H1 (cell line): ENCODE results near the gene EIF4EBP2. TPM values are rescaled to one million over a fixed set of nuclear protein-coding genes. Genes with fewer than 3 reads are reported as not detected.

Source experiments
- CTCF ChIA-PET: fragments of 300-600 bp; sonication (Branson Sonifier 250); formaldehyde crosslinking; loops from one replicate; lab custom pipeline; 2021; ENCODE audit not compliant: partially characterized antibody; lab: Charles Lee
- POLR2A ChIA-PET: fragments of 300-600 bp; sonication (Branson Sonifier 250); formaldehyde crosslinking; loops from one replicate; lab custom pipeline; 2021; ENCODE audit warnings: inconsistent platforms; ENCODE audit not compliant: partially characterized antibody; lab: Charles Lee
- DNase-seq, 2 experiments: peaks; one replicate each; pipeline versions ENCODE4 v3.0.0 to v3.0.0-alpha.2; 2010 to 2022; ENCODE audit warnings: low spot score in 2 of 2, low read depth in 1 of 2, mixed read lengths in 1 of 2
- FAIRE-seq: peaks from 2 replicates; lab custom pipeline; 2011; peaks lifted over from hg19 to GRCh38; lab: Jason Lieb, UNC
- H2AFZ ChIP-seq: 2 replicates; pipeline ENCODE4 v1.8.1; 2012; ENCODE audit warnings: low read length, inconsistent platforms
- H2AK5ac ChIP-seq: 2 replicates; pipeline ENCODE4 v1.6.1; 2013; ENCODE audit warnings: low read depth, low read length
- H2BK120ac ChIP-seq: replicated peaks from 2 replicates; pipeline ENCODE3; 2013; ENCODE audit warnings: low read depth, low read length, inconsistent platforms
- H2BK12ac ChIP-seq: 2 replicates; pipeline ENCODE4 v1.6.1; 2013; ENCODE audit warnings: low read depth, low read length
- H2BK15ac ChIP-seq: 2 replicates; pipeline ENCODE4 v1.6.1; 2013; ENCODE audit warnings: low read length
- H2BK20ac ChIP-seq: 2 replicates; pipeline ENCODE4 v1.6.1; 2013; ENCODE audit warnings: low read length
- H2BK5ac ChIP-seq: 2 replicates; pipeline ENCODE4 v1.6.1; 2013; ENCODE audit warnings: low read depth, low read length
- H3K14ac ChIP-seq: 2 replicates; pipeline ENCODE4 v1.6.1; 2013; ENCODE audit warnings: inconsistent platforms; ENCODE audit not compliant: insufficient read length
- H3K18ac ChIP-seq: 2 replicates; pipeline ENCODE4 v1.6.1; 2013; ENCODE audit warnings: low read length; ENCODE audit errors: extremely low read depth
- H3K23ac ChIP-seq: 2 replicates; pipeline ENCODE4 v1.6.1; 2013; ENCODE audit warnings: inconsistent platforms; ENCODE audit not compliant: insufficient read length
- H3K23me2 ChIP-seq: 2 replicates; pipeline ENCODE4 v1.6.1; 2013; ENCODE audit warnings: low read depth, low read length
- H3K27ac ChIP-seq: 2 replicates; pipeline ENCODE4 v1.6.1; 2011; ENCODE audit warnings: low read depth, low read length, inconsistent platforms
- H3K27me3 ChIP-seq, 4 experiments: replicated peaks in 1 of 4; 1 replicate in 1 of 4; 2 replicates in 3 of 4; pipeline versions ENCODE4 v1.6.1 to v1.8.1; 2011 to 2013; ENCODE audit warnings: low read length in 3 of 4, mild to moderate bottlenecking in 3 of 4, inconsistent platforms in 2 of 4, mixed read lengths in 2 of 4, moderate library complexity in 1 of 4; ENCODE audit not compliant: control insufficient read depth in 3 of 4, insufficient read depth in 3 of 4; ENCODE audit errors: extremely low read depth in 1 of 4
- H3K36me3 ChIP-seq, 4 experiments: 2 replicates each; pipeline versions ENCODE4 v1.6.1 to v1.8.1; 2011 to 2013; ENCODE audit warnings: mild to moderate bottlenecking in 4 of 4, low read length in 3 of 4, moderate library complexity in 2 of 4, control low read depth in 1 of 4, inconsistent platforms in 1 of 4; ENCODE audit not compliant: insufficient read depth in 4 of 4, control insufficient read depth in 2 of 4
- H3K4ac ChIP-seq: replicated peaks from 2 replicates; pipeline ENCODE3; 2013; ENCODE audit warnings: low read length, low read depth, mixed read lengths, inconsistent platforms; ENCODE audit not compliant: insufficient read length
- H3K4me1 ChIP-seq, 4 experiments: replicated peaks in 1 of 4; 1 replicate in 1 of 4; 2 replicates in 3 of 4; pipeline versions ENCODE4 v1.6.1 to v1.8.1; 2011 to 2013; ENCODE audit warnings: low read length in 3 of 4, inconsistent platforms in 2 of 4, mixed read lengths in 1 of 4; ENCODE audit not compliant: insufficient read depth in 4 of 4, control insufficient read depth in 3 of 4
- H3K4me2 ChIP-seq, 2 experiments: 2 replicates each; pipeline versions ENCODE4 v1.6.1 to v1.8.1; 2011 to 2013; ENCODE audit warnings: low read depth in 2 of 2, low read length in 2 of 2, control low read depth in 1 of 2, inconsistent platforms in 1 of 2, mild to moderate bottlenecking in 1 of 2; ENCODE audit not compliant: insufficient read depth in 1 of 2
- H3K4me3 ChIP-seq, 4 experiments: fragments of 200-600, 300-600 bp in 1 of 4; sonication (generic), shearing (Covaris generic), sonication (Bioruptor Twin) in 1 of 4; 2 replicates each; pipeline versions ENCODE4 v1.5.1 to v1.8.1; 2011 to 2016; ENCODE audit warnings: low read length in 4 of 4, low read depth in 3 of 4, control low read depth in 2 of 4, inconsistent platforms in 2 of 4, mild to moderate bottlenecking in 2 of 4, mixed read lengths in 1 of 4, moderate library complexity in 1 of 4; ENCODE audit not compliant: insufficient read depth in 2 of 4; ENCODE audit errors: extremely low read depth in 1 of 4
- H3K56ac ChIP-seq: replicated peaks from 2 replicates; pipeline ENCODE3; 2013; ENCODE audit warnings: low read depth, mild to moderate bottlenecking, mixed read lengths, low read length, inconsistent platforms; ENCODE audit not compliant: insufficient read length
- H3K79me1 ChIP-seq: 2 replicates; pipeline ENCODE4 v1.6.1; 2013; ENCODE audit warnings: low read depth, low read length, control low read depth
- H3K79me2 ChIP-seq, 2 experiments: 2 replicates each; pipeline versions ENCODE4 v1.6.1 to v1.8.1; 2012 to 2013; ENCODE audit warnings: low read length in 2 of 2, mild to moderate bottlenecking in 2 of 2, inconsistent platforms in 1 of 2; ENCODE audit not compliant: insufficient read depth in 2 of 2, control insufficient read depth in 1 of 2
- H3K9ac ChIP-seq, 4 experiments: replicated peaks in 1 of 4; 1 replicate in 1 of 4; 2 replicates in 3 of 4; pipeline versions ENCODE4 v1.6.1 to v1.8.1; 2011 to 2013; ENCODE audit warnings: low read depth in 3 of 4, low read length in 3 of 4, control low read depth in 2 of 4, mild to moderate bottlenecking in 2 of 4, moderate library complexity in 2 of 4, inconsistent platforms in 1 of 4; ENCODE audit errors: extremely low read depth in 1 of 4
- H3K9me3 ChIP-seq, 2 experiments: 2 replicates each; pipeline versions ENCODE4 v1.6.1 to v1.8.1; 2012 to 2013; ENCODE audit warnings: mild to moderate bottlenecking in 2 of 2, moderate library complexity in 2 of 2, control low read depth in 1 of 2, inconsistent platforms in 1 of 2, low read depth in 1 of 2, low read length in 1 of 2, mixed read lengths in 1 of 2; ENCODE audit not compliant: insufficient read depth in 2 of 2
- H4K20me1 ChIP-seq, 2 experiments: replicated peaks in 1 of 2; 2 replicates each; pipeline versions ENCODE3 to v1.8.1; 2011 to 2013; ENCODE audit warnings: inconsistent platforms in 2 of 2, low read length in 2 of 2, mild to moderate bottlenecking in 1 of 2; ENCODE audit not compliant: insufficient read depth in 2 of 2, control insufficient read depth in 1 of 2
- H4K5ac ChIP-seq: 2 replicates; pipeline ENCODE4 v1.6.1; 2013; ENCODE audit warnings: low read length, low read depth, mixed read lengths, inconsistent platforms; ENCODE audit not compliant: insufficient read length
- H4K8ac ChIP-seq: 2 replicates; pipeline ENCODE4 v1.8.0; 2013; ENCODE audit warnings: mild to moderate bottlenecking, moderate library complexity, low read length, inconsistent platforms; ENCODE audit not compliant: insufficient read depth; ENCODE audit errors: extremely low read depth
- H4K91ac ChIP-seq: replicated peaks from 2 replicates; pipeline ENCODE3; 2013; ENCODE audit warnings: low read length, mixed read lengths, inconsistent platforms; ENCODE audit not compliant: insufficient read length
- ASH2L ChIP-seq: fragments of 200-600, 300-600 bp; sonication (generic); IDR thresholded peaks from one replicate; pipeline ENCODE4 v1.7.1; 2017; ENCODE audit warnings: low read length
- CTCF ChIP-seq, 3 experiments: IDR thresholded peaks; 1 replicate in 2 of 3; 2 replicates in 1 of 3; pipeline versions ENCODE4 v1.5.1 to v1.6.1; 2011; ENCODE audit warnings: low read length in 3 of 3, mild to moderate bottlenecking in 3 of 3, inconsistent platforms in 2 of 3, low read depth in 1 of 3, moderate library complexity in 1 of 3; ENCODE audit not compliant: insufficient read depth in 1 of 3; ENCODE audit errors: control extremely low read depth in 1 of 3
- RAD21 ChIP-seq, 2 experiments: IDR thresholded peaks in 1 of 2; conservative IDR thresholded peaks in 1 of 2; 2 replicates each; pipeline ENCODE4 v1.6.1; 2011; ENCODE audit warnings: low read depth in 2 of 2, low read length in 2 of 2, improper control_type of control experiment in 1 of 2, inconsistent platforms in 1 of 2, mild to moderate bottlenecking in 1 of 2, moderate library complexity in 1 of 2
- USF2 ChIP-seq: IDR thresholded peaks from 2 replicates; pipeline ENCODE4 v1.6.1; 2011; ENCODE audit warnings: low read length, improper control_type of control experiment
- whole genome bisulfite sequencing, 2 experiments: shearing (Covaris generic) in 1 of 2; methylation state at CpG; one replicate each; pipeline versions ENCODE4 v1.1.6 to v1.1.7; 2013 to 2015; ENCODE audit warnings: low lambda C conversion rate in 2 of 2, mixed read lengths in 2 of 2, inconsistent platforms in 1 of 2, low coverage in 1 of 2, missing lambda C conversion rate in 1 of 2; ENCODE audit not compliant: insufficient replicate concordance in 2 of 2, insufficient coverage in 1 of 2, insufficient read length in 1 of 2; ENCODE audit errors: extremely low coverage in 1 of 2, missing lambda C conversion rate in 1 of 2; 5-methylcytosine and 5-hydroxymethylcytosine counted together
- polyA plus RNA-seq, 7 experiments: library from polyadenylated mRNA; depleted of rRNA in 3 of 7; stranded (reverse) in 5 of 7; unstranded in 2 of 7; fragments of >200 nt in 5 of 7; fragments of 200-250 nt in 2 of 7; gene quantifications; 1 replicate in 5 of 7; 2 replicates in 1 of 7; 4 replicates in 1 of 7; pipeline versions ENCODE4 v1.2.1 to v1.2.3, GENCODE V29; 2011 to 2013; ENCODE audit warnings: missing spikeins in 2 of 7, mixed read lengths in 2 of 7
- total RNA-seq: library from RNA; stranded (reverse); fragmentation: NEBNext Ultra II Directional; extraction: Animal tissue kit (Norgen Biotek cat#: 25700); gene quantifications from 2 replicates; pipeline ENCODE4 v1.2.1, GENCODE V29; 2021

The EIF4EBP2 gene
- total and polyA plus RNA-seq, 2 of the 8 experiments (the other 6 are each of a cell fraction or from before 2014, with no cell fraction given): 55.3 to 144 TPM

- Histone ChIP-seq H3K4me2 (no peak overlapping the region), H4K5ac (no peak overlapping the region), H2BK12ac (no peak overlapping the region), H3K79me2 (no peaks in the 10 kb centered on the region), H4K8ac (no peak overlapping the region), H2BK5ac (peak overlapping the region; percentile 42; the same call in 1 of the 2 replicates), H2AK5ac (no peak overlapping the region), H4K20me1 (peaks cover 0 to 12% of the 10 kb centered on the region in 2 experiments), H3K4me3 (no peak overlapping the region), H3K79me1 (no peaks in the 10 kb centered on the region; the same call in 1 of the 2 replicates), H3K56ac (no peak overlapping the region), H2BK20ac (no peak overlapping the region), H3K27ac (no peak overlapping the region), H3K4ac (no peak overlapping the region), H3K23me2 (no peaks in the 10 kb centered on the region), H2BK15ac (no peak overlapping the region), H2BK120ac (no peak overlapping the region), H4K91ac (no peak overlapping the region), H3K23ac (no peak overlapping the region), H3K18ac (no peak overlapping the region), H3K4me1 (no peaks in the 10 kb centered on the region; a peak in 1 of 7 replicates), H3K9ac (no peak overlapping the region), H2AFZ (no peak overlapping the region), H3K9me3 (no peaks in the 10 kb centered on the region), H3K27me3 (no peaks in the 10 kb centered on the region), H3K14ac (no peak overlapping the region), H3K36me3 (peaks cover 0 to 40% (median 8%) of the 10 kb centered on the region in 4 experiments; a peak in 6 of 8 replicates)
- DNase-seq (no peak), FAIRE-seq (peak; percentile 19)
- CTCF ChIA-PET: interaction anchor here (0.6 to 9.2 kb wide), 35 partner anchors 9 to 563 kb away, joined by 3 to 67 read pairs (median 4); no protein-coding TSS in a partner anchor
- TF ChIP-seq USF2: no peak
- TF ChIP-seq CTCF (IDR thresholded peaks at IDR 0.05; ENCODE audit: control extremely low read depth in 1 of 3, insufficient read depth in 1 of 3, low read depth in 1 of 3, low read length in 3 of 3): peak in 2 of 3 experiments; percentile 30 to 46; a peak in 2 of 4 replicates
- peak; percentile 54 to 66 for TF ChIP-seq RAD21 (IDR thresholded peaks at IDR 0.05 in 1 of 2, conservative IDR thresholded peaks at IDR 0.05 in 1 of 2; ENCODE audit: low read depth in 2 of 2, low read length in 2 of 2)
- TF ChIP-seq ASH2L: no peak
- 71% methylated on average over 6 of the region's 6 CpGs; no CpG with 5 or more reads in 1 of the 2 experiments for WGBS, 2 experiments
- POLR2A ChIA-PET: interaction anchor here (0.5 to 2.8 kb wide), 10 partner anchors 9 to 46 kb away, joined by 3 to 17 read pairs (median 3); partner anchors contain the start of genes EIF4EBP2 and NODAL
Observed at GRCh38 chr10:70430493-70431445, 26.8 kb downstream of the EIF4EBP2 start.
